ENCODE measurements around the gene PLEKHG3.
A peak's percentile ranks its signal among the peaks of the same experiment; 100 is the strongest.

The PLEKHG3 gene

DNA sequence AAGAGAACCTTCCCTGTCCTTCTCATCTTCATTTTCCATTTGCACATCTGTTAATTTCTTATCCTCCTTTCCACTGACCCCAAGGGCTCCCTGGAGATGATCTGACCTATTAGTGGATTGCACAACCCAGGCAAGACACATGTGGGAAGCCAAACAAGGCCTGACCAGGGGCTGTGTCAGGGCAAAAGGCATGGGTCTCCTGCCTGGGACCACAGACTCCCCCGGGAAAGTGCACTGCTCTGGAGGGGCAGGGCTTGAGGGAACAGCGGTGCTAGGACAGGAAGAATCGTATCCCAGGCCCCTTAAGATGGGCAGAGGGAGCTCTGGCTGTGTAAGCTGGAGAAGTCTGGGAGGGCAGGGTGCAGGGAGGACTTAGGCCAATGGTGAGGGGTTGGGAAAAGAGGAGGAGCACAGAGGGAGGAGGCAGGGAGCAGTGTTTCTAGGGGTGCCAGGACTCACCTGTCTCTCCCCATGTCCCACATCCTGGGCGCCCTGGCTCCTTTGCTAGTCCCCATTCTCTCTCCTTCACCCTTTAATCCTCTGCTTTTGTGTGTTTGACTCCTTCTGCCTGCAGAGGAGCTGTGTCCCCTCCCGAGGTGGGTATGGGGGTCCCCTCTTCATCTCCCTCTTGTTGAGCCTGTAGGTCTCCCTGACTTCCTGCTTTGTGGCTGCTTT is 25.3 kb downstream of the PLEKHG3 start:
- TF ChIP-seq Cebpa-rat (IDR thresholded peaks at IDR 0.05) = 0 out of 2 replicates have a peak, but pooled peaks have one; percentile 22
- Histone ChIP-seq H3K4me2 (peak overlapping the region; percentile 39), H3K4me3 (no peak overlapping the region), H3K9ac (no peak overlapping the region), H3K27me3 (no peaks in the 10 kb centered on the region), H3K9me3 (no peaks in the 10 kb centered on the region), H4K20me1 (peaks cover 16% of the 10 kb centered on the region), H3K36me3 (peaks cover 21% of the 10 kb centered on the region), H3K4me1 (peaks cover 51% of the 10 kb centered on the region), H3K27ac (no peak overlapping the region)

DNA sequence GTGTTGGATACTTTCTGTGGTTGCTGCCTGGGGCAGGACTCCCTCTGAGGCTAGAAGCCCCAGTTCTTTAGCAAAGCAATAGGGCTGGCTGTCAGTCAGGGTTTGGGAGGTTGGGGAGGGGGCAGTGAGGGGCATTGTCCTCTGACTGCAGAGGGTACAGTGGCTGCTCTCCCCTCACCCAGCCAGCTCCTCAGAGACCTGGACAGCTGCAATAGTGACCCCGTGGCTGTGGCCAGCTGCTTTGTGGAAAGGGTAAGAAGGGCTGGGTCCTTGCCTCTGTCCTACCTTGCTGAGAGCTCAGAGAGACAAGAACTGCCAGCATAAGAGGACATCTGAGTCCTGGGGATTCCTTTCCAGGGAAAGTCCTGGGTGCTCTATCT is 25.8 kb downstream of the PLEKHG3 start:
- Histone ChIP-seq H3K4me1 (peaks cover 51% of the 10 kb centered on the region), H4K20me1 (peaks cover 16% of the 10 kb centered on the region), H3K9me3 (no peaks in the 10 kb centered on the region), H3K27me3 (no peaks in the 10 kb centered on the region), H3K9ac (no peak overlapping the region), H3K36me3 (peaks cover 21% of the 10 kb centered on the region), H3K27ac (no peak overlapping the region), H3K4me3 (no peak overlapping the region), H3K4me2 (peak overlapping the region; percentile 39; the same call in 1 of the 2 replicates)
- TF ChIP-seq Cebpa-rat (IDR thresholded peaks at IDR 0.05) = no peak

DNA sequence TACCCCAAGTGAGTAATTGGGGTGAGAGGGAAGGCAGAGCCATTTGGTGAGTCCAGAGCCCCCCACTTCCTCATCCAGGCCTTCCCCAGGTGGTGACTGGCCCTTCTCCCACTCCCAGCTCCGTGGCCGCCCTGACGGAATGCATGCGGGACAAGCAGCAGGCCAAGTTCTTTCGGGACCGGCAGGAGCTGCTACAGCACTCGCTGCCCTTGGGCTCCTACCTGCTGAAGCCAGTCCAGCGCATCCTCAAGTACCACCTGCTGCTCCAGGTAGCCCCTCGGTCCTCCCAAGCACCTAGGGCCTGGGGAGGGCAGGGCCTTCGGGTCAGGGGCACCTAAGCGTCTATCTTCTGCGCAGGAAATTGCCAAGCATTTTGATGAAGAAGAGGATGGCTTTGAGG is 26.5 kb downstream of the PLEKHG3 start:
- H3K9ac ChIP-seq = no peak overlapping the region
- peaks cover 51% of the 10 kb centered on the region for H3K4me1 ChIP-seq
- H3K9me3 ChIP-seq = no peaks in the 10 kb centered on the region
- H3K36me3 ChIP-seq = peaks cover 21% of the 10 kb centered on the region
- no peak overlapping the region for H3K27ac ChIP-seq
- no peaks in the 10 kb centered on the region for H3K27me3 ChIP-seq
- no peak overlapping the region for H3K4me2 ChIP-seq
- no peak overlapping the region for H3K4me3 ChIP-seq
- no peak for TF ChIP-seq Cebpa-rat (IDR thresholded peaks at IDR 0.05)
- peaks cover 12% of the 10 kb centered on the region for H4K20me1 ChIP-seq

DNA sequence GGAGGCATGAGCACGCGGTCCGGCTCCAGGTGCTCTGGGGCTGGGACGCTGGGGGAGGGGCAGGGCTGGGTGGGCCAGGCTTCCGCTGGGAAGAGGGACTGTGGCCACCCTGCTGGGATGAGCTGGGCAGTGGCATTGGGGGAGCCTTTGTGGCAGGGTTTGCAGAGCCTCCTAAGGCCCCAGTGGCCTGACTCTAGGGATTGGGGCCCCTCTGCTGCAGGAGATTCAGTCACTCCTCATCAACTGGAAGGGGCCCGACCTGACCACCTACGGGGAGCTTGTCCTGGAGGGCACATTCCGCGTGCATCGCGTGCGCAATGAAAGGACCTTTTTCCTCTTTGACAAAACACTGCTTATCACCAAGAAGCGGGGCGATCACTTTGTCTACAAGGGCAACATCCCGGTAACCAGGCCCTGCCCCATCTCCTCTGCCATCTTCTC is 26.9 kb downstream of the PLEKHG3 start:
- Histone ChIP-seq H3K9ac (no peak overlapping the region), H3K27ac (no peak overlapping the region), H3K4me2 (no peak overlapping the region), H4K20me1 (peaks cover 7% of the 10 kb centered on the region), H3K4me3 (no peak overlapping the region), H3K4me1 (peaks cover 51% of the 10 kb centered on the region), H3K27me3 (no peaks in the 10 kb centered on the region), H3K9me3 (no peaks in the 10 kb centered on the region), H3K36me3 (peaks cover 21% of the 10 kb centered on the region)
- no peak for TF ChIP-seq Cebpa-rat (IDR thresholded peaks at IDR 0.05)

DNA sequence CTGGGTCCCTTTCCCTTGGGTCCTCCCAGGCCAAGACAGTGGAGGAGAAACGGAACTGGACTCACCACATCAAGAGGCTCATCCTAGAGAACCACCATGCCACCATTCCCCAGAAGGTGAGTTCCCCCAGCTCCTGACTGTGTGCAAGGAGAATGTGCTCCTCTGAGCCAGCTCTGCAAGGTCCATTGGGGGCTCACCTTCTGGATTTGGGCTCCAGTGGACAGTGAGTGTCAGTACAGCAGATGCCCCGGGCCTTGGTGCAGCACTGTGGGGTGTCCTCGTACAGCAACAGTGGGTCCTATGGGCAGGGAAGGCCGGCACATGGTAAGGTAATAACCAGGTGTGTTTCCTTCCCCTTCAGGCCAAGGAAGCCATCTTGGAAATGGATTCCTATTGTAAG is 27.8 kb downstream of the PLEKHG3 start:
- Histone ChIP-seq H3K9me3 (no peaks in the 10 kb centered on the region), H3K36me3 (peaks cover 21% of the 10 kb centered on the region), H3K4me1 (peaks cover 51% of the 10 kb centered on the region), H3K9ac (no peak overlapping the region), H3K4me2 (no peak overlapping the region), H4K20me1 (no peaks in the 10 kb centered on the region), H3K27me3 (no peaks in the 10 kb centered on the region), H3K27ac (no peak overlapping the region), H3K4me3 (no peak overlapping the region)
- no peak for TF ChIP-seq Cebpa-rat (IDR thresholded peaks at IDR 0.05)

DNA sequence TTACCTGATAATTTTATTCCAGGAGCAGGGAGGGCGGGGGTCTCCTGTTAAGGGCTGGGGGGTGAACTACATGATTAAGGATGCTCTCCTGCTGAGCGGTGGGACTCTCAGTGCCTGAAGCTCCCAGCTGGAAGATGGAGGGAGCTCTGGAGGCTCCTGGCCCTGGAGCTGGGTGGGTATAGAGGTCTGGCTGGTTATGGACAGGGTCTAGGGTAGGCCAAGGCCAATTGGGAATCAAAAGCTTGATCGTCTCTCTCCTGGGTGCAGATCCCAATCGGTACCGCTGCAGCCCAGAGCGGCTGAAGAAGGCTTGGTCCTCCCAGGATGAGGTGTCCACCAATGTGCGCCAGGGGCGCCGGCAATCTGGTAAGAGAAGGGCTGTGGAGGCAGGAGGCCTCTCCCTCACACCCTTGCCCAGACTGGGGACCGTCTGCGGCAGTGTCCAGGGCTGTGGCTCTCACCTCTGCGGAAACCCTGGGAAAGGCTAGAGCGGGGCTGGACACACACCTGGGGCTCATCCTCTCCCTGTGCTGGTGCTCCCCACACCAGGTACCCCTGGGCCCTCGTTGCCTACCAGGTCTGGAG is 28.4 kb downstream of the PLEKHG3 start:
- Histone ChIP-seq H4K20me1 (no peaks in the 10 kb centered on the region), H3K36me3 (peaks cover 20% of the 10 kb centered on the region), H3K9me3 (no peaks in the 10 kb centered on the region), H3K27me3 (no peaks in the 10 kb centered on the region), H3K4me1 (peaks cover 57% of the 10 kb centered on the region), H3K4me2 (no peak overlapping the region), H3K4me3 (no peak overlapping the region), H3K9ac (no peak overlapping the region), H3K27ac (no peak overlapping the region)
- TF ChIP-seq Cebpa-rat (IDR thresholded peaks at IDR 0.05) = no peak

DNA sequence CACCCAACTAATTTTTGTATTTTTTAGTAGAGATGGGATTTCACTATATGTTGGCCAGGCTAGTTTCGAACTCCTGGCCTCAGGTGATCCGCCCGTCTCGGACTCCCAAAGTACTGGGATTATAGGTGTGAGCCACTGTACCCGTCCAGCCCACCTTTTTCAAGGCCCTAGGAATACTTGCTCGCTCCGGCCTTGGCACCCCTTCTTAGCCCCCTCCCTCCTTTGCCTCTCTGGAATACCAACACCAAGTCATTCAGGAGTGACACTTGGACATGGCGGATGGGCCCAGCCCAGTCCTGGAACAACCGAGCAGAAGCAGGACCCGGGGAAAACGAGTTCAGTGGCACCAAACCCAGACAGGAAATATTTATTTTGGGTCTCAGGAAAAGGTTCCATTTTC is 29.1 kb downstream of the PLEKHG3 start:
- H3K4me3 ChIP-seq = no peak overlapping the region
- no peak overlapping the region for H3K9ac ChIP-seq
- no peak overlapping the region for H3K27ac ChIP-seq
- peaks cover 16% of the 10 kb centered on the region; the same call in 1 of the 2 replicates for H3K36me3 ChIP-seq
- peaks cover 62% of the 10 kb centered on the region for H3K4me1 ChIP-seq
- no peaks in the 10 kb centered on the region for H3K27me3 ChIP-seq
- no peaks in the 10 kb centered on the region for H3K9me3 ChIP-seq
- no peak for TF ChIP-seq Cebpa-rat (IDR thresholded peaks at IDR 0.05)
- no peak overlapping the region for H3K4me2 ChIP-seq
- H4K20me1 ChIP-seq = no peaks in the 10 kb centered on the region

DNA sequence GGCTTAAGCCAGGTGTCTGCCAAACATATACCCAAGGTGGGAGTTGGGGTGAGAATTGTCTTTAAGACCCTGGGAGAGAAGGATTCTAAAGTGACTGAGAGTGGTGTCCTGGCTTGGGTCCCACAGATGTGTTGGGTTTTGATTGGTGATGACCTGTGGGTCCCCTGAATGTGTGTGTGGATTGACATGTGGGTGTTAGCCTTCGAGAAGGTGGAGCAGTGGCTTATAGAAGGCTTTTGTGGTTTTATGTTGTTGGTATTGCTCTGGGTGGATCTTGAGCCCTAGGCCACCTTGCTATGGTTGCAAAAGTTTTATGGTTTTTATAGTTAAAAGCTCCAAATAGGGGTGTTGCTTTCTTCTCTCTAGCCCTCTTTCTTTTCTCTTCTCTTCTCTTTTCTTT is 29.7 kb downstream of the PLEKHG3 start:
- Histone ChIP-seq H3K4me1 (peaks cover 62% of the 10 kb centered on the region), H3K36me3 (peaks cover 21% of the 10 kb centered on the region; the same call in 1 of the 2 replicates), H3K27me3 (no peaks in the 10 kb centered on the region)

DNA sequence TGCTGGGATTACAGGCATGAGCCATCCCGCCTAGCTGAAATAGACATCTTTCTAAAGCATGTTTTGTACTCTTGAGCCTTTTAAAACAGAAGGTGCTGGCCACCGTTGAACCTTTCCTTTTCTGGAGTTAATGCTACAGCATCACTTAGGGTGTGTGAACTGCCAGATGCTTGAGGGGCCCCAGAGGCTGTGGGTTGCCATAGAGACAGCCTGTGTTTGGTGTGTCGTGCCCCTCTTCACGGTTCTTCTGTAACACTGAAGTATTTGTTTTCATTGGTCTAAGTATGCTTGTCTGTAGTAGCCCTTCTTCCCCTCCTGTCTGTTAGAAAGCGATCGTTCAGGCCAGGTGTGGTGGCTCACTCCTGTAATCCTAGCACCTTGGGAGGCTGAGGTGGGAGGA is 30.8 kb downstream of the PLEKHG3 start:
- peak overlapping the region; percentile 60; the same call in 1 of the 2 replicates for H3K27ac ChIP-seq
- peaks cover 51% of the 10 kb centered on the region for H3K4me1 ChIP-seq
- H3K9ac ChIP-seq = no peak overlapping the region; the same call in 1 of the 2 replicates
- H3K4me3 ChIP-seq = no peak overlapping the region
- peak overlapping the region; percentile 83 for H3K4me2 ChIP-seq
- H3K9me3 ChIP-seq = no peaks in the 10 kb centered on the region
- peaks cover 21% of the 10 kb centered on the region; the same call in 1 of the 2 replicates for H3K36me3 ChIP-seq
- TF ChIP-seq Cebpa-rat (IDR thresholded peaks at IDR 0.05) = no peak
- H4K20me1 ChIP-seq = no peaks in the 10 kb centered on the region
- no peaks in the 10 kb centered on the region for H3K27me3 ChIP-seq

More for the DNA sequence above, 29.7 kb downstream of the PLEKHG3 start:
- H3K9ac ChIP-seq = no peak overlapping the region
- H3K9me3 ChIP-seq = no peaks in the 10 kb centered on the region
- TF ChIP-seq Cebpa-rat (IDR thresholded peaks at IDR 0.05) = no peak
- H3K4me3 ChIP-seq = no peak overlapping the region
- H3K4me2 ChIP-seq = no peak overlapping the region
- no peaks in the 10 kb centered on the region for H4K20me1 ChIP-seq
- no peak overlapping the region for H3K27ac ChIP-seq
